ENCODE results near the gene AAK1.
"Not testable (repeated sequence)": the region's sequence is repeated elsewhere in the genome, so short reads cannot be mapped to it uniquely, and the experiment has no call there.

AAK1 gene

DNA sequence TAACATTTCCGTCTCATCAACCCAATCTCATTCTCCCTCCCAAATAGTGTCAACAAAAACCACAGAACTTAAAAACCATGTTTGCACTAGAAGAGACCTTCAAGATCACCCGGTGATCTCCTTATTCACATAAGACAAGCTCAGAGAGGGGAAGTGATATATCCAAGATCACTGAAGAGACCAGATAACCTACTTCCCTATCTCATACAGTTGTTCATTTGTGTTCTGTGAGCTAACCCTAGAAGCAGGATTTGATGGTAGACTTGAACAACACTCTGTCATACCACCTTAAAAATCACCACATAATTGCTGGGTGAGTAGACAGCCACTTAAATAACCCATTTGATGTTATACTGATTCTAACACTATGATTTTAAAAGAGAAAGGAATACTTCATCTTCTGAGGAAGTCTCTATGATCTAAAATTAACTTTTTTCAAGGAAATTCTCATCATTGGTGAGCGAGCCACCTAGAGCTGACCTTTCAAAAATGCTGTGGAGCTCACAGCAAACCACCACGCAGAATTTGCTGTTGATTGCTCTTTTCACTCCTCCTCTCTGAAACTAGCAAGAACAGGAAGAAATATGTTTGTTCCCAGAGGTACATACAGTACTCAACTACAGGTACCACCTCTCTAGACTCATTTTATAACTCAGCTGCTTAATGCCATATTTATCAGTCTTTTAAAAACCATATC is 15.1 kb downstream of the AAK1 start:
- no peak for TF ChIP-seq CTCF (IDR thresholded peaks at IDR 0.05; ENCODE audit: low read depth, low read length, missing control alignments)
- no peak overlapping the region for H3K4me3 ChIP-seq (ENCODE audit: low read depth, low read length)
- DNase-seq (ENCODE audit: low read depth), result no peak

DNA sequence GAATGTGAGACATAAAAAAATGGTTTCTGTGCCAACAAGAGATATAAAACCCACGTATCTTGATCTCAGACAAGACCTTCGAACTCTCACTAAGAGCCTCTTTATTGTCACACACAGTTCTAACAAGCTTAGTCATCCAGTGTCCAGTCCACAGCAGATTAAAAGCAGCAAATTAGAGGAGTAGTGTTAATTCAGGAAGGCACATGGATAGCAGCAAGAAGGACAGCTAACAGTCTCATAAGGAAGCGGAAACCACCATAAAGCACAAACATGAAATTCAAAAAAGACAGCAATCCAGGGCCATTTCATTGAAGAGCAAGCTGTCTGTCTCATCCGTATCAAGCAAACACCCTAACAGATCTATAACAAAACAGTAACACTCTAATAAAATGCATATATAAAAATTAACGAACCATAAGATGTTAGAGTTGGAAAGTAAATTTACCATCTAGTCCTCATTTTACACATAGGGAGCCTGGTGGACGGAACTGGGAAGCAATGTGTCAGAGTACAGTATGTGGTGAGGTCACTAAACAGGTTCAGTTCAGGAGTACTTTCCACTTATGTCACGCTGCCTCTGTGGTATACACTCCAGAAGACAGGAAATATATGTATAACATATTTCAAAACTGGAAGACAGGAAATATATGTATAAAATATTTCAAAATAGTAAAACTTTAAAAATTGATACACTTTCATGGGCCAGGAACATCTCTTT is 18.3 kb downstream of the AAK1 start:
- no peak for DNase-seq (ENCODE audit: low read depth)
- TF ChIP-seq CTCF (IDR thresholded peaks at IDR 0.05; ENCODE audit: low read depth, low read length, missing control alignments), result no peak
- H3K4me3 ChIP-seq (ENCODE audit: low read depth, low read length), result no peak overlapping the region

DNA sequence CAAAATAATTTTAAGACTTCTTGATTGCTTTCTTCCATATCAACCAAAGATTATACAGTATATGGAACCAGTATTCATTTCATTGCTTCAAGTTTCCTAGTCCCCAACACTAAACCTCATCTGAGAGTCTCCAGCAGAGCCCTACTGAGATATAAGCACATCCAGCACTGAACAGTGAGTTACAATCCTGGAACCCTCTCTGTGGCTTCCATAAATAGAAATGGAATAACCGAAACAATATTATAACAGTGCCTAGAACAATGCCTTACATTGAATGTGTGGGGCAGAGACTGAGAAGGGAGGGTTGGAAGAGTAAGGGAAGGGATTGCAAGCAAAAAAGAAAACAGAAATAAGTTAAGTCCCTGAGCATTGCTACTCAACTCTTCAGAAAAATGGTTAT is 18.9 kb downstream of the AAK1 start:
- no peak for TF ChIP-seq CTCF (IDR thresholded peaks at IDR 0.05; ENCODE audit: low read depth, low read length, missing control alignments)
- no peak overlapping the region for H3K4me3 ChIP-seq (ENCODE audit: low read depth, low read length)
- DNase-seq (ENCODE audit: low read depth), result no peak

DNA sequence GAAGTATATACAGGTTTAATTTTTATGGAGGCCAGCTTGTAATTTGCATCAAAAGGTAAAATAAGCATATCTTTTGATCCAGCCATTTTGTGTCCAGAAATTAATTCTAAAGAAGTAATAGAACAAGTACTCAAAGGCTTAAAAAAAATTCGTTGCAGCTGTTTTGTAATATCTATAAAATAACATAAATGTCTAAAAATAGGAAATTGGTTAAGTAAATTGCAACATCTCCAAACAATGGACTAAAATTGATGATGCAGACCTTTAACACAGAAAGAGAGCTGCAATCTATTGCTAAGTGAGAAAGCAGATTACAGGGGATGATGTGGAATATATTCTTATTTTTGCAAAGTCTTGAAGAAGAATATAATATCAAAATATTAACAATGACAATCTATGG is 19.4 kb downstream of the AAK1 start:
- TF ChIP-seq CTCF (IDR thresholded peaks at IDR 0.05; ENCODE audit: low read depth, low read length, missing control alignments), result no peak
- H3K4me3 ChIP-seq (ENCODE audit: low read depth, low read length), result no peak overlapping the region
- no peak for DNase-seq (ENCODE audit: low read depth)

DNA sequence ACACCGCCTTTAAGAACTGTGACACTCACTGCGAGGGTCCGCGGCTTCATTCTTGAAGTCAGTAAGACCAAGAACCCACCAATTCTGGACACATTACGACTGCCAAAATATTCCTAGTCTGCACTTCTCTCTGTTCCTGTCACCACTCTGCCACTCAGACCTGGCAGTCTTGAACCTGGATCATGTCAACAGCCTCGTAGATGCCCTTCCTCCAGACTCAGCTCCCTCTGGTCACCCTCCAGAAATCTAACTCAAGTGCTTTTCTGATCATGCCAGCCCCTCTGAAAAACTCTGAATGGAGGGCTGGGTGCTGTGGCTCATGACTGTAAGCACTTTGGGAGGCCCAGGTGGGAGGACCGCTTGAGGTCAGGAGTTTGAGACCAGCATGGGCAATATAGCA is 20.3 kb downstream of the AAK1 start:
- H3K4me3 ChIP-seq (ENCODE audit: low read depth, low read length), result no peak overlapping the region
- DNase-seq (ENCODE audit: low read depth), result no peak
- TF ChIP-seq CTCF (IDR thresholded peaks at IDR 0.05; ENCODE audit: low read depth, low read length, missing control alignments), result no peak

- not testable (repeated sequence) for H3K4me3 ChIP-seq (ENCODE audit: low read depth, low read length); DNase-seq (ENCODE audit: low read depth)
These were observed 20.7 kb downstream of the AAK1 start for GRCh38 chr2:69622805-69623204.

- not testable (repeated sequence) for H3K4me3 ChIP-seq (ENCODE audit: low read depth, low read length); DNase-seq (ENCODE audit: low read depth)
These were observed 21.5 kb downstream of the AAK1 start for GRCh38 chr2:69622017-69622540.

GRCh38 chr2:69621440-69621839 is 22.1 kb downstream of the AAK1 start:
- DNase-seq (ENCODE audit: low read depth), result no peak
- no peak for TF ChIP-seq CTCF (IDR thresholded peaks at IDR 0.05; ENCODE audit: low read depth, low read length, missing control alignments)
- H3K4me3 ChIP-seq (ENCODE audit: low read depth, low read length), result no peak overlapping the region
